ENCODE data around the gene COPB1. TPM values are rescaled to one million over a fixed set of nuclear protein-coding genes. Genes with fewer than 3 reads are reported as not detected.

The COPB1 gene
- total RNA-seq, 4 donors from 2014 or later: 62.8 to 66.0 (median 64.8) TPM

DNA sequence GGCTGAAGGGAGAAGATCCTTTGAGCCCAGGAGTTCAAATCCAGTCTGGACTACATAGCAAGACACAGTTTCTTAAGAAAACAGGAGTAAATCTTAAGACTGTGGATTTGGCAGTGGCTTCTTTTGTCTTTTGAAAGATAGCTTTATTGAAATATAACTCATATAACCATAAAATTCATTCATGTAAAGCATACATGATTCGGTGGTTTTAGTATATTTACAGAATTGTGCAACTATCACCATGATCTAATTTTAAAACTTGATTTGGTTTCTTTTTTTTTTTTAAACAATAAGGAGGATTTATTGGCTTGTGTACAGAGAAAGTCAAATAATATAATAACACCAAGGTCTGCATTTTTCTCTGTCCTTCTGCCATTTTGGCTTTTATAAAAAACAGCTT, 43.6 kb upstream of the COPB1 start:
- peaks cover 5% of the 10 kb centered on the region for H3K4me1 ChIP-seq
- H3K27ac ChIP-seq: no peak overlapping the region
- no peak overlapping the region for H3K4me3 ChIP-seq
- no peak for DNase-seq (ENCODE audit: low spot score in 2 of 2)
- H3K27me3 ChIP-seq: no peaks in the 10 kb centered on the region
- H3K9me3 ChIP-seq: no peaks in the 10 kb centered on the region
- WGBS: 67% methylated on average over 1 of the region's 1 CpG
- TF ChIP-seq POLR2A (IDR thresholded peaks at IDR 0.05): no peak
- TF ChIP-seq POLR2AphosphoS5 (IDR thresholded peaks at IDR 0.05): no peak
- no peaks in the 10 kb centered on the region for H3K36me3 ChIP-seq

DNA sequence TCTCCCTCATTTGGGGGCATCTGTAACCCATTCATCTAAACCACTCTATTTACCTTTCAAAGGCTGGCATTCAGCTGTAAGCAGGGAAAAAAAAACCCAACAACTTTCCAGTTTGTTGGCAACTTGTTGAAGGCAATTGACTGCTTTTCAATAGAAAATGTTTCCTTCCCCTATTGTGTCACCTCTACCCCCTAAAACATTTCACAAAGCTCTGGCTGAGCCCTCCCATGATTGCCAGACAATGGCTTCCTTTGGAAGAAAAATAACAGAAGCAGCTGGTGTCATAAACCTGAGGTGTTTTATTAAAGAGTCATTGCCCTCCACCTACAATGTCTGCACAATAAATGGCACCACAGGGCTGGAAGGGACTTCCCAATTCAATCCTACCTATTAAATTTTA, 42.7 kb upstream of the COPB1 start:
- H3K36me3 ChIP-seq: no peaks in the 10 kb centered on the region
- H3K27ac ChIP-seq: no peak overlapping the region
- H3K9me3 ChIP-seq: no peaks in the 10 kb centered on the region
- TF ChIP-seq EP300 (IDR thresholded peaks at IDR 0.05): no peak
- TF ChIP-seq, protein P1, sequence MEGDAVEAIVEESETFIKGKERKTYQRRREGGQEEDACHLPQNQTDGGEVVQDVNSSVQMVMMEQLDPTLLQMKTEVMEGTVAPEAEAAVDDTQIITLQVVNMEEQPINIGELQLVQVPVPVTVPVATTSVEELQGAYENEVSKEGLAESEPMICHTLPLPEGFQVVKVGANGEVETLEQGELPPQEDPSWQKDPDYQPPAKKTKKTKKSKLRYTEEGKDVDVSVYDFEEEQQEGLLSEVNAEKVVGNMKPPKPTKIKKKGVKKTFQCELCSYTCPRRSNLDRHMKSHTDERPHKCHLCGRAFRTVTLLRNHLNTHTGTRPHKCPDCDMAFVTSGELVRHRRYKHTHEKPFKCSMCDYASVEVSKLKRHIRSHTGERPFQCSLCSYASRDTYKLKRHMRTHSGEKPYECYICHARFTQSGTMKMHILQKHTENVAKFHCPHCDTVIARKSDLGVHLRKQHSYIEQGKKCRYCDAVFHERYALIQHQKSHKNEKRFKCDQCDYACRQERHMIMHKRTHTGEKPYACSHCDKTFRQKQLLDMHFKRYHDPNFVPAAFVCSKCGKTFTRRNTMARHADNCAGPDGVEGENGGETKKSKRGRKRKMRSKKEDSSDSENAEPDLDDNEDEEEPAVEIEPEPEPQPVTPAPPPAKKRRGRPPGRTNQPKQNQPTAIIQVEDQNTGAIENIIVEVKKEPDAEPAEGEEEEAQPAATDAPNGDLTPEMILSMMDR (IDR thresholded peaks at IDR 0.05): no peak
- H3K27me3 ChIP-seq: no peaks in the 10 kb centered on the region
- no peak overlapping the region for H3K4me3 ChIP-seq
- DNase-seq (ENCODE audit: low spot score in 2 of 2): no peak
- H3K4me1 ChIP-seq: peaks cover 7% of the 10 kb centered on the region

DNA sequence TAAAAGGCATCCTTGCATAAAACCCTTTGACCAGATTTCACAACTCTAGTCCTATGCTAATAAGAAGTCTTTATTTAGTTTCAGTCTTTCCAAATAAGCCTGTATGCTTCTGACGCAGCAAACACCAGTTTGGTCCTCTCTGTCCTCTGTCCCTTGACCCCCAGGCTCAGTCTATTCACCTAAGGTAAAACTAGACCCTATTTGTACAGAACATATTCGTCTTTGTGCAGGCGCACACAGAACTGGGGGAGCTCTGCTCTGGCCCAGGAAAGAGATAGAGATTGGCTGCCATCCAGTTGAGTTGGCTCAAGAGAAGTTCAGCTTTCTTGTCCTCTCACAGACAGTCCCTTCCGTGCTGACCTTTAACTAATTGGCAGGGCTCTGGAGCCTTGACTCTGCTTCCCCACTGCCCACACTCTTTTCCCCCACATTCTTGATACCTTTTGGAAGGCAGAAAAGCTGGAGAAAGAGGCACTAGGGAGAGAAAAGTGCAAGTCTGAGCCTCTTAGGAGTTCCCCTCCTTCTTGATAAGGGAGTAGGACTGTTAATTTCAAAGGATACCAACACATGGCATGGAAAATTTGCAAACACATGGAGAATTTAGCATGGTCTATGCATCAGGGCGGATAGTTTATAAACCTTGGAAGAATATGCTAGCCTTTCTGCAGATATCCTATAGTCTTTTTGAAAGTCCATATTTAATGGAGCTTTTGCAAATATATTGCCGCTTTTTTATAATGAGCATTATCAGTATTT, 41.8 kb upstream of the COPB1 start:
- Histone ChIP-seq H3K9me3 (no peaks in the 10 kb centered on the region), H3K4me3 (no peak overlapping the region), H3K4me1 (peaks cover 14% of the 10 kb centered on the region), H3K36me3 (no peaks in the 10 kb centered on the region), H3K27ac (peak overlapping the region; percentile 22), H3K27me3 (no peaks in the 10 kb centered on the region)
- TF ChIP-seq EP300 (IDR thresholded peaks at IDR 0.05) (no peak), POLR2A (IDR thresholded peaks at IDR 0.05) (no peak), POLR2AphosphoS5 (IDR thresholded peaks at IDR 0.05) (no peak)
- TF ChIP-seq, protein P1 (IDR thresholded peaks at IDR 0.05): no peak
- 68% methylated on average over 6 of the region's 6 CpGs for WGBS
- no peak for DNase-seq (ENCODE audit: low spot score in 2 of 2)

DNA sequence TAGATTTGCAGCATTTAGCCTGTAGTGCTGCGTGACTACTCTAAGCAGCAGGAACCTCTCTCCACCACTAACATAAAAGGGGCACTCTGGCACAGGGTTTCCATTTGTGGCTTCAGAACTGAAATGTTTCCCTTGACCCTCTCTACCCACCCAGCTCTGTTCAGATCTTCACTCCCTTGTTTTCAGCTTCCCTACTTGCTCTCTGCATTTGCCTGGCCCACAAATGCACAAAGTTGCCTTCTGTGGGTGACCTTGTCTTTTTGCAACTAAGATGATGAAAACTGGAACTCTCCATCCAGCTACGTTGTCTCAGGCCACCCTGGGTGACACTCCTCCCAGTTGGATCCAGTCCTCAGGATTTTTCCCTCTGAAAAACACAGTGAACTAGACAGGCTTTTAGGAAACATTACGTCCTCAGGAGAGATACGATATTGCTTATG, 40.4 kb upstream of the COPB1 start:
- H3K27me3 ChIP-seq: no peaks in the 10 kb centered on the region
- H3K9me3 ChIP-seq: no peaks in the 10 kb centered on the region
- DNase-seq (ENCODE audit: low spot score in 2 of 2): no peak
- H3K4me1 ChIP-seq: peaks cover 14% of the 10 kb centered on the region
- H3K4me3 ChIP-seq: no peak overlapping the region
- TF ChIP-seq POLR2AphosphoS5 (IDR thresholded peaks at IDR 0.05): no peak
- no peak overlapping the region for H3K27ac ChIP-seq
- H3K36me3 ChIP-seq: no peaks in the 10 kb centered on the region
- WGBS: 72% methylated on average over 4 of the region's 4 CpGs

DNA sequence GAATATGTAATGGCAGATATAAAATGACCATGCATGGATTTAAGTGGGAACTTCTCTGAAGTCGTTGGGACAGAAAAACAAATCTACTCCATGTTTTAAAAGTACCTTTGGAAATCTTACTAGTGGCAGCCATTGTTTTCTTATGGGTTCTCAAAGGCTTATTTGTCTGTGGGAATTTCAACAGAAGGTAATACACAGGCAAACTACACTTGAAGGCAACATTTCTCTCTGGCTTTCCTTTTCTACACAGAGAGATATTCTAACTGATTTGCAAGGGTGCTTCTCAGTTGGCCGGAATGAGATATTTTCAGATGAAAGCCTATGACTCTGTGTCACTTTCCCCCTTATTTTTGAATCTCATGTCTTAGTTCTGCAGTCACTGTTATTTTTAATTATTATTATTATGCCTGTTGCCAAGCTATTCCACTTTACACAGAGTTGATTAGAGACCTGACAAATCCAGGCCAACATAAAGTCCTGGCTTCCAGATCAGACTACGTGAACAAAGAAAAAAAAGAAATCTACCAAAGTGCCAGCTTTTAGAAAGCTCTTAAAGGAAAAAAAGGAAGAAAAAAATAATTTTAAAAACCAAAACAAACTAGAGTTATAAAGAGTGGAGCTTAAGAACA, 39.4 kb upstream of the COPB1 start:
- no peak overlapping the region for H3K27ac ChIP-seq
- no peaks in the 10 kb centered on the region for H3K27me3 ChIP-seq
- no peak overlapping the region for H3K4me3 ChIP-seq
- WGBS: 88% methylated on average over 3 of the region's 3 CpGs
- H3K4me1 ChIP-seq: peaks cover 14% of the 10 kb centered on the region
- no peaks in the 10 kb centered on the region for H3K36me3 ChIP-seq
- TF ChIP-seq, protein P1 (IDR thresholded peaks at IDR 0.05): no peak
- TF ChIP-seq POLR2AphosphoS5 (IDR thresholded peaks at IDR 0.05): no peak
- TF ChIP-seq POLR2A (IDR thresholded peaks at IDR 0.05): no peak
- TF ChIP-seq EP300 (IDR thresholded peaks at IDR 0.05): no peak
- H3K9me3 ChIP-seq: no peaks in the 10 kb centered on the region
- DNase-seq (ENCODE audit: low spot score in 2 of 2): no peak

DNA sequence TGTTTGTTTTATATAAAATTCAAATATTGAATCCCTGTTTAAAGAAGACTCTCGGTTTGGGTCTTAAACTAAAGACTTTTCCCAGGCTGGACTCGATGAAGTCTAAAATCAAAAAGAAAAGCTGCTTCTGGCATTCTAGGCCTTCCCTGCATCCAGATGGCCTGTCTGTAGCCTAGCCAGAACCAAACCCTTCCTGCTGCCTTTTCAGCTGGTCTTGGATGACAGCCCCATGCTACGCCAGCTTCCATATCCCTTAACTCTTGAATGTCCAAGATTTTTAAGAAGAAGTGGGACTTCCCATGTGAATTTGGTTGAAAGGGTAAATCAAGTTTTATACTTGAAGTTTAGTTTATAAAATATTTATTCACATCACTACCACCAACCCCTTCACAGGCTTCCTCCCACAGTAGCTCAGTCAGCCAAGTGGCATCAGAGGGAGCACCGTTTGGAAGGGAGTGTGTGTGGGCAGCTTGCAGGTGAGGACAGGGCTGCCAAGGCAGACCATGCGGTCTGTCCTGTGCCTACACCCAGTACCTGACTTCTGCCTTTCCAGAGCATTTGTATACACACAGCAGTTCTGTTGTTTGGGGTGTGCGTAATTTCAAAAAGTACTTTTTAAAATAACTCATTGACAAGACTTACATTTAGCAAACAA, 38.8 kb upstream of the COPB1 start:
- Histone ChIP-seq H3K9me3 (no peaks in the 10 kb centered on the region), H3K4me3 (no peak overlapping the region), H3K36me3 (no peaks in the 10 kb centered on the region), H3K27me3 (no peaks in the 10 kb centered on the region), H3K27ac (no peak overlapping the region), H3K4me1 (peaks cover 14% of the 10 kb centered on the region)
- TF ChIP-seq EP300 (IDR thresholded peaks at IDR 0.05): no peak
- no peak for DNase-seq (ENCODE audit: low spot score in 2 of 2)
- 60% methylated on average over 6 of the region's 6 CpGs for WGBS
